DMS79 treated with DMSO at 0.1 percent for 48 hours (cell line): ENCODE measurements around the gene STX1A.

Experiments used
- DNase-seq: peaks from one replicate; lab custom pipeline; 2025; lab: John Stamatoyannopoulos, UW

STX1A gene

DNA sequence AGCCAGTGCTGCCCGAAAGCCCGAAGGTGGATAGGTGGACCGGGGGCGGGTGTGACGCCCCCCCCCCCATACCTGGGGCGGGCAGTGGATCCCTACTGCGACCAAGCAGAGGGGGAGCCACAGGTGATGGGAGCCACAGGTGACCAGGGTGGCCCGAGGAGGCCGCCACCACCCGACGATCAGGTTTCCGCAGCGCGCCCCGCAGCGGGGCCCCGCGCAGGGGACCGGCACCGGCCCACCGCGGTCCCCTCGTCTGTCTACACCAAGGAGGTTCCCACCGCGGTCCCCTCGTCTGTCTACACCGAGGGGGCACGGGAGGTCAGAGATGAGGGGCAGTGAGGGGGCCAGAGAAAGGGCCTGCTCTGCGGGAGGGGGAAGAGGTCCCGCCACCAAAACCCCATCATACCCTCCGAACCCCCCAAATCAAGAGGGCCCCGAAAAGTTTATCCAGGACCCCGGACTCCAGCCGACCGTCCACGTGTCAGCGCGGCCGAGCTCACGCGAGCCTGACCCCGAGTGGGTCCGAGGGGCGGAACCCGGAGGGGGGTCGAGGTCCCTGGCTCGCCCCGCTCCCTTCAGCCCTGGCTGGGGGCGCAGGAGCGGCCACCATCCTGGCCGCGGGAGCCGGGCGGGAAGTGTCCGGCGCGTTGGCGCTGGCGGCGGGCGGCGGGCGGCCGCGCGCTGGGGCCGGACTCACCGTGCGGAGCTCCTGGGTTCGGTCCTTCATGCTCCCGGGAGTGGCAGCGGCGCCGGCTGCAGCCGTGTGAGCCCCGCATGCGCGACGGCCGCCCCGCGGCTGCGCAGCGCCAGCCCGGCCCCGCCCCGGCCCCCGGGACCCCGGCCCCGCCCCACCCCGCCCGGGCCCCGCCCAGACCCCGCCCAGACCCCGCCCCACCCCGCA lies at the start of gene STX1A:
STX1A (minus strand) TSS at position 765 of the 901 bp plus-strand sequence; CDS start at position 727, 38 bp downstream.
- DNase-seq, result peak; percentile 19

DNA sequence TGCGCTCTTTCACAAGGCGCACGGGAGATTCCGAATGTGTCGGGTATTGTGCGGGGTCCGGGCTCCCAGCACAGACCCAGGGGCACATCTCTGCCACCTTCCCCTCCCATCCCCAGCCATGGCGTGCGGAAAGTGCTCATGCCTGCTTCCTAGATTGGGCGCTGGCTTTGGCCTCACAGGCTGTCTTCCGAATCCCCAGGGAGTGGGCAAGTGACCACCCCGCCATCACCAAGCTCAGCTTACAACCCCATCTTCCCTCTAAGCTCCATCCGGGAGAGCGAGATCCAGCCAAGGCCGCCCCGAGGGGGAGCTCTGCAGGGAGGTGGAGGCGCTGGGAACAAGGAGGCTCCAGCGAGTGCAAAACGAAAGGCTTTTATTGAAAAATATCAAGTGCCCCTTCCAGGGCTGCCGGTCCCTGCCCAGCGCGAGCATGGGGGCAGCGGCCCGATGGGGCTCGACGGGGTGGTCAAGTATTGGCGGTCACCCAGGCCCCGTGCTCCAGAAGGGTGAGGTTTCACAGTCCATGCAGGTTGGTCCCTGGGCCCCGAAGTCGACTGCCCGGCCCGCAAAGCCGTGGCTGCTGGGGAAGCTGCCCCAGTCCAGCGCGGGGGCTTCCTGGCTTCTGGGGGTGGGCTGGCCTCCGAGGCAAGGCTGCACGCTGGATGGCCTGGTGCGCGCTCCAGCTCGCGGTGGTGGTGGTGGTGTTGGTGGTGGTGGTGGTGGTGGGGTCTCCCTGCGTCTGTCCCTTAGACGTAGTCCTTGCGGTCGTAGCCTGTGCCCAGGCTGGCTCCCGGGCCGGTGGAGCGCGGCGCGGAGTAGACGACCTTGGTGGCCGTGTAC lies 49.4 kb upstream of the STX1A start:
- DNase-seq, result peak; percentile 39

DNA sequence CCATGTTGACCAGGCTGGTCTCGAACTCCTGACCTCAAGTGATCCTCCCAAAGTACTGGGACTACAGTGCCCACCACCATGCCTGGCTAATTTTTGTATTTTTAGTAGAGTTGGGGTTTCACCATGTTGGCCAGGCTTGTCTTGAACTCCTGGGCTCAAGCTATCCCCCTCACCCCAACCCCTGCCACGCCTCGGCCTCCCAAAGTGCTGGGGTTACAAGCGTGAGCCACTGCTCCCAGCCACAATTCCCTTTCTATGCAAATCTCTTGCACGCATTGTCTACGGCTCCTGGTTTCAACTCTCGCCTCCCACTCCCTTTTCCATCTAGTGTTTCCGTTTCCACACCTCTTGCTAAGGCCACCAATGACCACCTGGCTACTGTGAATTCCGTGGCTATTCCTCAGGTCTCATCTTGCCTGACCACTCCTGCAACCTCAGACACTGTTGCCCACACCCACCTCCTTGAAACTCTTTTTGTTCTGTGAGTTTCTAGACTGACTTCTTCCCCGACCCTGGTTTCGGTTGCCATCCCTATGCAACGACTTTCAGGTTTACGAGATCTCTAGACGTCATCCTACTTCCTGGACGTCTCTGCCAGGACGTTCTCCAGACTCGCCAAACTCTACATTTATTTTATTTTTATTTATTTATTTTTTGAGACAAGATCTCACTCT lies 47.2 kb upstream of the STX1A start:
- no peak for DNase-seq

DNA sequence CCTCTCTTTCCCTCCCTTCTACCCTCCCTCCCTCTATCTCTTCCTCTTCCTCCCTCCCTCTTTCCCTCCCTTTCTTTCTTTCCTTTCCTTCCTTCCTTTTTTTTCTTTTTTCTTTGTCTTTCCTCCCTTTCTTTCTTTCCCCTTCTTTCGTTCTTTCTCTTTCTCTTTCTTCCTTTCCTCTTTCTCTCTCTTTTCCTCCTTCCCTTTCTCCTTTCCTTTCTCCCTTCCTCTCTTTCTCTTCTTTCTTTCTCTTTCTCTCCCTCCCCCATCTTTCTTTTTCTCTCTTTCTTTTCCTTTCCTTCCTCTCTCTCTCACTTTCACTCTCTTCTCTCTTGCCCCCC lies 43.2 kb upstream of the STX1A start:
- no peak for DNase-seq

DNA sequence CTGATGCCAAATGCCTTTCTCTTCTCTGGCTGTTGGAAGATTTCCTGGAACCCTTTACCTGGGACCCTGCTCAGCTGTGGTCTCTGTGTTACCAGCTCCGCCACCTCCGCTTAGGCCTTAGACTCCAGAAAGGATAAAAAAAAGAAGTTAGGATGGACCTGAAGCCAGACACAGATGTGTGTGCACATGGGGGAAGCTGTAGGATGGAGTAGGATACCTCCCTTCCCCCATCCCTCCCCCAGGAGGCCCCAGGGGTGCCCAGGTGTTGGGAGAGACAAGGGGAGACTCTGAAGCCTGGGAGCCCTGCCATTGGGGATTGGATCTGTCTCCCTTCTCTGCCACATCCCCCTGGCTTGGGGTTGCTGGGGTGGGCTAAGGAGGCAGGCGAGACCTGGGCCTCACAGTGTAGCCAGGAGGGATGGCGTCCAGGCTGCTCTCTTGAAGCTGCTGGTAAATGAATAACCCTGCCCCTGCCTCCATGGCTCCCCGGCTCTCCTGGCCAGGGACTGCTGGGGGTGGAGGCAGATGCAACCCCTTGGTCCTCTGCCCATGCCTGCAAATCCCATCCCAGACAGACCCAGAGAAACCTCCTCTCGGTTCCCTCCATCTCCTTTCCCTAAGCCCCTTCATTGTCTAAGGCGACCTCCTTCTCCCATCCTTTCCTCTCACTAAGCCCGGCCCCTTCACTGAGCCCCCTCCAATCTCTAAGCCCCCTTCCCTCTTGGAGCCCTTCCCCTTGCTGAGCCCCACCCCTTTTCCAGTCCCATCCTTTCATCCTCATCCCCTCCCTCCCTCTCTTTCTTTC lies 42.6 kb upstream of the STX1A start:
- no peak for DNase-seq

DNA sequence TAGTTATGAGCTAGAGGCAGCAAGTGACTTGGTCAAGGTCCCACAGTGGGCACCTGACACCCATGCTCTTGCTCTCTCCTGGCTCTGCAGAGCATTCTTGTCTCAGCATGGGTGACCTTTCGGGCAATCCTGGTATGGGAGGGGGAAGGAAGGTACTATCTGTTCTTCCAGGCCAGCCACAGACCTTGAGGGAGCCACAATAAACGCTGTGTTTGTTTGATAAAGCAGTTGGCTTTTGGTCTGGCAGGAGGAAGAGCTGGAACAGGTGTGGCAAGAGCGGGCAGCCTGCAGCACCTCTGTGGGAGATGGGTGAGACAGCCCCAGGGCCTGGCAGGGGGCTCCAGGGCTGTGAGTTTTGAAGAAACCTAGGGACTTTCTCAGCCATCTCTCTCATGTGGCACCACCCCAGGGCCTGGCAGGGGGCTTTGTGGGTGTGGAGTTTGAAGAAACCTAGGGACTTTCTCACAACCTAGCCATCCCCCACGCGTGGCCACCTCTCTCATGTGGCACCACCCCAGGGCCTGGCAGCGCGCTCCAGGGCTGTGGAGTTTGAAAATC lies 39.2 kb upstream of the STX1A start:
- no peak for DNase-seq

DNA sequence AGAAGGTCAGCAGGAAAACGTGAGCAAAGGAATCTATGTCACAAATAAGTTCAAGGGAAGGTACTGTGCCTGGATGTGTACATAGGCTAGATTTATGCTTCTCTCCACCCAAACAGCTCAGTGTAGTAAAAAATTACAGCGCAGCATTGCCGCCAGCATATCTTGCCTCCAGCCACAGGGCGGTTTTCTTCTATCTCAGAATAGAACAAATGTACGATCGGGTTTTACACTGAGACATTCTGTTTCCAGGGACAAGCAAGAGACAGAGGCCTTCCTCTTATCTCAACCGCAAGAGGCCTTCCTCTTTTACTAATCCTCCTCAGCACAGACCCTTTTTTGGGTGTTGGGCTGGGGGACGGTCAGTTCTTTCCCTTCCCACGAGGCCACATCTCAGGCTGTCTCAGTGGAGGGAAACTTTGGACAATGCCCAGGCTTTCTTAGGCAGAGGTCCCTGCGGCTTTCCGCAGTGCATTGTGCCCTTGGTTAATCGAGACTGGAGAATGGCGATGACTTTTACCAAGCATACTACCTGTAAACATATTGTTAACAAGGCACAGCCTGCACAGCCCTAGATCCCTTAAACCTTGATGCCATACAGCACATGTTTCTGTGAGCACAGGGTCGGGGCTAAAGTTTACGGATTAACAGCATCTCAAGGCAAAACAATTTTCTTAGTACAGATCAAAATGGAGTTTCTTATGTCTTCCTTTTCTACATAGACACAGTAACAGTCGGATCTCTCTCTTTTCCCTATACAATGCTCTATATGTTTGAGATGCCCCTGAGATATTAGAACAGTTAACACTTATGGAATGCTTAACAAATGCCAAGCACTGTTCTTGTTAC lies 30.7 kb upstream of the STX1A start:
- no peak for DNase-seq

DNA sequence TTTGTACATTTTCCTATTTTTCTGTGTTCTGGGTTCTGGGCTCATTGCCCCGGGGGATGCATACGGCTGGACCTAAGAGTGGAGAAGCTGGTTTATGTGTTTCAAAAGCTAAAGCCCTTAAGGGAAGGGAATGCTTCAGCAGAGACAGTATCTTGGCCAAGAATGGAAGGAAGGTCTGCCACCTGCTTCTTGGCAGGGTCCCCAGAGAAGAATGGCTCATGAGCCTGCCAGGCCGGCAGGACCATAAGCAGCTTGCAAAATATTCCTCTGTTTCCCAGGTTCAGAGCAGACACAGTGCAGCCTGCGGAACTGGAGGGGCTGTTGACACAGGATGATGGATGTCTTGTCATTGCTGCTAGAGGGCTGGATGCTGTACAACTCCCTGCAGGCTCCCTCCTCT lies 26.9 kb upstream of the STX1A start:
- peak; percentile 84 for DNase-seq

DNA sequence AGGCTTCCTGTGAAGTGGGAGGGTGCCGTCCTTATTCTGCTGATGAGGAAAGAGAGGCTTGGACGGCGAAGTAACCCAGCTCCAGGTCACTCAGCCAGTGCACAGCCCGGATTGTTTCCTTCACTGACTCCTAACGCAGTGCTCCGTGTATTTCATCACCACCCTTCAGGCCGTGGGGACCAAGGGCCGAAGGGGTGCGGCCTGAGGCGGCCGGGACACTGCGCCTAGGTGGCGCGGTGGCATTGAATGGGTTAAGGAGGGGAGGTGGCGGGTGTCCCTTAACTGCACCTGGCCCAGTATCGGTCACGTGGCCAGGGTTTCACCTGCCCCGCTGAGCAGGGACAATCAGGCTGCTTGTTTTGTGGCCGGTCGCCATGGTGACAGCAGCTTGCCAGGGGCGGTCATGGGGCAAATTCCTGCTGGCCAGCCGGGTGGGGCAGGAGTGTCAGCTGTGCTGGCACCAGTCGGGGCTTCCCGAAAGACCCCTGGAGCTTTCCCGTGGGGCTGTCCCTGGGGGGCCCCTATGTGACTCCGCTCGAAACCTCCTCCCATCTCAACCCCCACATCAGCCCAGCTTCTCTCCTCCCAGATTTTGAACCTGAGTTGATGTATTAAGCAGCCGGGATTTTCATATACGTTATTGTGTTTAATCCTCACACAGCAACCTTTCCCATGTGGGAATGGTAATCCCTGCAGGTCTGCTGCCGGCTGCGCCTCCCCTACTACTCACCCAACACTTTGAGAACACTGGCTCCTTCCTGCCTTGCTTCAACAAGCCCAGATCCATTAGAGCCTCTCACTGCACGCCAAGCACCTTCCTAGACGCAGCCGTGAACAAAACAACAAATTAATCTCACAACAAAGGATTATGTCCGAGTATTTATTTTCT lies 23.5 kb upstream of the STX1A start:
- peak; percentile 95 for DNase-seq

DNA sequence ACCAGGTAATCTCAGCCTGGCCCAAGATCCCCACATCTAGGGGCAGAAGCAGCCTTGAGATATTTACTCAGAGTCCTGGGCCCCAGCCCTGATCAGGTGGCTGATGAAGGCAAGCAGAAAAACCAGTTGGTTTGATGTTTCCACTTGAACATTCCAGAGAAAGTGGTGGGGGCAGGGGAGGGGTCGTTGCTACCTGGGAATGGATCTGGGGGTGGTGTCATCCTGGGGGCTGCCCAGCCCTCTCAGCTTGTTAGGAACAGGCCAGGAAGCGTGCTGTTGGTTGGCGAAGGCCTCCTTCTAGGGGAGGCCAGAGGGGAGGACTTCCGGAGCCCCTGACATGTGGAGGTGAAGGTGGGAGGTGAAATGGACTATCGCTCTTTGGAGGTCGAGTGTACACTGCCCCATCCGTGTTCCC lies 22.9 kb upstream of the STX1A start:
- peak; percentile 75 for DNase-seq

DNA sequence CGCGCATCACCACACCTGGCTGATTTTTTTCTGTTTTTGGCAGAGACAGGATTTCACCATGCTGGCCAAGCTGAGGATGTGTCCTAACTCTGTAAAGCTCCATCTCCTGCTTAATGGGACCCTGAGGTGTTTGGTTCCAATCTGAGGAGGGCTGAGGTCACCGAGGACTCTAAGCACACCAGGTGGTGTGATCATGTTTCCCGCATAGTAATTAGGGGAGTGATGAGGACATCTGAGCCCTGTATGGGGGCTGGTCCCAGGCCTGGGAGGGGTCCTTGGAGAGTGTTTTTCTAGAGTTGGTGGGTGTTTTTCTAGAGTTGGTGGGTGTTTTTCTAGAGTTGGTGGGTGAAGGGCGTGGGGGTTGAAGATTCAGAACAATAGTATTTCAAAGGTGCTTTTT lies 22.1 kb upstream of the STX1A start:
- DNase-seq, result peak; percentile 83

DNA sequence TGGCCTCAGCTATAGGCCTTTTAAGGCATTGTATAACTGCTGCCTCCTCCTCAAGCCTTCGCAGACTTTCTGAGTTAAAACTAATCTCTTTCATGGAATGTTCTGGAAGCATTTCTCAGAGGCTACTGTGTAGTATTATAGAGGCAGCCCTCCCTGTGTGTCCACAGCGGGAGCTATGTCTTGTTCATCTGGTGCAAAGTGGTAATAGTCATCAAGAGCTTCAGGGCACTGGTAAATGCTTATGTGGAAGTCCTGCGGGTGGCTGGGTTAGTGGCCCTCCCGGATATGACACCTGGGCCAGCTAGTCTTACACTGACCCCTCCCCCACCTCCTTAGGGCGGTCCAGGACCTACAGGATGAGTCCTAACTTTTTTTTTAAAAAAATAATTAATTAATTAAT lies 21.3 kb upstream of the STX1A start:
- DNase-seq, result peak; percentile 26

DNA sequence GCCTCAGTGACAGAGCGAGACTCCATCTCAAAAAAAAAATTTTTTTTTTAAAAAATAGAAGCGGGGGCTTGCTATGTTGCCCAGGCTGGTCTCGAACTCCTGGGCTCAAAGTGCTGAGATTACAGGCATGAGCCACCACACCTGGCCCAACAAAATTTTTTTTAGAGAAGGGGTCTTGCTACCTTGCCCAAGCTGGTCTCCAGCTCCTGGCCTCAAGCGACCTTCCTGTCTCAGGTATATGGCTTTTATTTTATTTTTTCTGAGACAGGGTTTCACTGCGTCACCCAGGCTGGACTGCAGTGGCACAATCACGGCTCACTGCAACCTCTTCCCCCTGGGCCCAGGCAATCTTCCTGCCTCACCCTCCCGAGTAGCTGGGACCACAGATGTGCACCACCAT lies 20.7 kb upstream of the STX1A start:
- no peak for DNase-seq

DNA sequence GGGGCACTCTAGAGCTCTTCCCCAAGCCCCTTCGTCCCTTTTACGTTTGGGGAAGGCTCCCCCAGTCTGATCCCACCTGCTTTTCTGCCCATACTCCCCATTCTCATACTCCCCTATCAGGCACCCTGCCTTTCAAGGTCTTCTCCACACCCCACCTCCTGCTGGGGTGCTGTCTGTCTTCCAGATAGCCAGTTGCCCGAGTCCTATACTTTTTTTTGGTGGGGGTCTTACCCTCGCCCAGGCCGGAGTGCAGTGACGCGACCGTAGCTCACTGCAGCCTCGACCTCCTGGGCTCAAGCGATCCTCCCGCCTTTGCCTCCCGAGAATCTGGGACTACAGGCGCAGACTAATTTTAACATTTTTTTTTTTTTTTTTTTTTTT lies 19.9 kb upstream of the STX1A start:
- DNase-seq, result no peak

DNA sequence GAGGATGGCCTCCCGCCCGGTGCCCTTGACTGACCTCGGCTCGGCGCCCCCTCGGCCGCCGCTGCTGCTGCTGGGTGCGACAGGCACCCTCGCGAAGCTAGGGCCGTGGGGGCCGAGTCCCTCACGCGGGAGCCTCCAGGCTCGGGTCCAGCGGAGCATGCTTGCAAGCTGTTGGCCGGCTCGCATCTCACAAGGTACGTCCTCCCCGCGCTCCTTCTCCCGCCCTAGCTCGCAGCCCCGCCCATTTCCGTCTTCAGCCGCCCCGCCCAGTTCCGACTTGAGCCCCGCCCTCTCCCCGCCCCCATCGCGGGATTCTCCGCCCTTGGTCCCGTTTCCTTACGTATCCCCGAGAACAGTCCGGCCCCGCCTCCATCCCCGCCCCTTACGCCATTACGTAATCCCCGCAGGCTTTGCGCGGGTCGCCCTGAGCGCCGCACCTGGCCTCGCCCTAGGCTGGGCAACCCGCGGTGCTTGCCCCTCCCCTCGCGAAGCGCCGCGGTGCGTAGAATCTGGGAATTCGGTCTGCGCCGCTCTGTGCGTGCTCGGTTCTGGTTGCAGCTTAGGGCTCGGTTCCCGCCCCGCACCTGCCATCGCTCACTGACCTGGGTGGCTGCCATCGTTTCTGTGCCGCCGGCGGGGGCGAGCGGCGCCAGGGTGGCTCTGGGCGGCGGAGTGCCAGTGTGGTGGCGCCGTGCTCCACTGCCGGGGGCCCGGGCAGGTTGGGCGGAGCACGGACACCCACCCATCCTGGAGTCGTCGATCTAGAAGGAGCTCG lies 19.3 kb upstream of the STX1A start, which contains the start of gene ABHD11:
ABHD11 (minus strand) TSS at position 191 of the 775 bp plus-strand sequence; CDS start at position 159, 32 bp downstream.
- DNase-seq, result peak; percentile 93

DNA sequence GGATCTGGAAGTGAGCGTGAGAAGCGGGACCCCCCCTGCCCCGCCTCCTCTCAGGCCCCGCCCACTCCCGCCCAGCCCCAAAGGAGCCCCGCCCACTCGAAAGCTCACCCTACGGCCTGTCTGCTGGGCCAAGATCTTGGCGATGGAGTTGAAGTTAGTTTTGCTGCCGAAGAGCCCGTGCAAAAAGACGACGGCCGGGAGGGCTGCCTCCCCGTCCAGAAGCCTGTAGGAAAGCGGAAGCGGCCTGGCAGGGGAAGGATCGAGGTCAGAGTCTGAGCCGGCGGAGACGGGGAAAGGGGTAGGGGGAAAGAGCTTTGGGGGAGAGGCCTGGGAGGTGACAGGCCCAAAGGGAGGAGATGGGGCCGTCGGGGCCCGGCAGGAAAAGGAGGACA lies 18.7 kb upstream of the STX1A start:
- no peak for DNase-seq

DNA sequence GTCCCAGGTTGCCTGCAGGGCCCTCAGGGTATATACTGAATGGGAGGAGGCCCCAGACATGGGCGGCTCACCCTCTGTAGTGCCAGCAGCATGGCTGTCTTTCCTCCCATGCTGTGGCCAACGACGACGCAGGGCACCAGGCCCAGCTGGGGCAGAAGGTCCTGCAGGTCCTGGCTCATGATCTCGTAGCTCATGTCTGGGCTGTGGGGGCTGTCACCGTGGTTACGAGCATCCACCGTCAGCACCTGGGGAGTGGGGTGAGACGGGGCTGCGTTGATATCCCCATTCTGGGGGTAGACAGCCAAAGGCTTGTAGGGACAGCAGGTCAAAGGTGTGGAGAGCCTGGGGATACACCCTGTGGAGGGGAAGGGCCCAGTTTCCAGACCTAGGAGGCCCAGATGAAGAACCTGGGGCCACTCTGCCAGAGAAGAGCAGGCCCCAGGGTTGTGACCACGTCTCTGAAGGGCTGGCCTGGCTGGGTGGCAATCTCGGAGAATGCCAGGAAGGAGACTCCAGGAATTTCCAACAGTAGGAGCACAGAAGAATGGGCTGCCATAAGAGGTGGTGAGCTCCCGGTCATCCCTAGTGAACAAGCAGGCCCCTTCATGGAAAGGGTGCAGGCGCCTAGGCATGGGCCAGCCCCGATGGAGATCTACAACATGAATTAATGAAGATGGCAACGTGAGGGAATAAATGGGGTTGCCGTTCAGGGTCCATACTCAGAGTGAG lies 18.2 kb upstream of the STX1A start:
- DNase-seq, result no peak

DNA sequence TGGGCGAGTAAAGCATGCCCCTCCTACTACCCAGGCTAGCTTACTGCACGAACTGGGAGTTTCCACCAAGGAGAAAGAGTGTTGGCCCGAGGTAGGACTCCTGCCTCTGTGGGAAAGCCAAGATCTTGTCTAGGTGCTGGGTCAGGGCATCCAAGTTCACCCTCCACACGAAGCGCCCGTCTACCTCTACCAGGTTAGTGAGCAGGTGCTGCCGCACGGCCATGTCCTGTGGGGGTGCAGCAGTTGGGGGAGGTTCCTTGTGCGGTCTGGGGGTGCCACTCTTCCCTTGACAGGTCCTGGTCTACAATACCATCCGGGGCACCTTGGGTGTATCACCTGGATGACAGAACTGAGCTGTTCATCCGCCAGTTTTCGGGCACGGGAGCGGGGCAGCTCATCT lies 17.4 kb upstream of the STX1A start:
- DNase-seq, result no peak
